ENCODE results near the gene EXD2. TPM values are rescaled to one million over a fixed set of nuclear protein-coding genes. Genes with fewer than 3 reads are reported as not detected.
A peak's percentile ranks its signal among the peaks of the same experiment; 100 is the strongest.

Gene EXD2
- total and polyA plus RNA-seq, 10 of the 15 experiments (the other 5 are each of a cell fraction or from before 2014, with no cell fraction given) = 1.0 to 12.4 (median 4.6) TPM

- ChIA-PET POLR2A (interaction anchor here (0.6 kb wide), 1 partner anchor 724 kb away, joined by 3 read pairs; no protein-coding TSS in a partner anchor), RAD21 (ENCODE audit: unreplicated experiment) (interaction anchor here (1.8 kb wide), 1 partner anchor 10 kb away, joined by 5 read pairs; no protein-coding TSS in a partner anchor), CTCF (interaction anchor here (0.7 kb wide), 1 partner anchor 79 kb away, joined by 3 read pairs; no protein-coding TSS in a partner anchor), SMC1A (ENCODE audit: uncharacterized antibody, unreplicated experiment) (no interaction called here)
- ATAC-seq (peak; percentile 40; the same call in 1 of the 3 replicates), DNase-seq (ENCODE audit: low read depth, low spot score) (no peak), FAIRE-seq (no peak)
- 2% methylated on average over 5 of the region's 5 CpGs for WGBS (ENCODE audit: insufficient coverage, insufficient replicate concordance, low lambda C conversion rate, missing lambda C conversion rate)
- no peaks in the 10 kb centered on the region for H4K20me1 ChIP-seq (ENCODE audit: control insufficient read depth, insufficient read depth)
- H3K27ac ChIP-seq (ENCODE audit: control insufficient read depth, insufficient read depth) = 0 out of 2 replicates have a peak overlapping the region, but pooled peaks have one; percentile 0
- no peaks in the 10 kb centered on the region for H3K9me3 ChIP-seq (replicated peaks; ENCODE audit: control insufficient read depth, insufficient read depth, low read length)
- no peak overlapping the region for H3K9ac ChIP-seq (ENCODE audit: control insufficient read depth, insufficient read depth, low read length)
- H3K36me3 ChIP-seq (ENCODE audit: control insufficient read depth in 2 of 2, insufficient read depth in 2 of 2, low read length in 1 of 2) = no peaks in the 10 kb centered on the region; a peak in 1 of 4 replicates
- in situ Hi-C loops (cut with MboI) = no loop called here
- peaks cover 5% of the 10 kb centered on the region; the same call in 1 of the 2 replicates for H3K4me1 ChIP-seq (ENCODE audit: control insufficient read depth, insufficient read depth, low read length)
- H2AFZ ChIP-seq (ENCODE audit: control insufficient read depth, low read depth, low read length) = peak overlapping the region; percentile 53
- no TSS peak for BruUV-seq (replicated peaks)
- no peaks in the 10 kb centered on the region for H3K79me2 ChIP-seq (ENCODE audit: control insufficient read depth, insufficient read depth, low read length)
- intact Hi-C loops (cut with micrococcal nuclease; ENCODE audit: unreplicated experiment) = no loop called here
- TF ChIP-seq ZBTB11 (CRISPR knock-in tag; IDR thresholded peaks at IDR 0.05) = no peak
- peak; percentile 58; the same call in 1 of the 2 replicates for TF ChIP-seq RUNX3 (IDR thresholded peaks at IDR 0.05; ENCODE audit: low read length)
- no peaks in the 10 kb centered on the region for H3K27me3 ChIP-seq (replicated peaks in 1 of 2; ENCODE audit: control insufficient read depth in 2 of 2, insufficient read depth in 2 of 2, low read length in 1 of 2)
- H3K4me3 ChIP-seq = peak overlapping the region; percentile 3; the same call in 1 of the 2 replicates
- peak overlapping the region; percentile 64; the same call in 1 of the 2 replicates for H3K4me2 ChIP-seq (ENCODE audit: control insufficient read depth, insufficient read depth)
Measured at GRCh38 chr14:69208666-69209065, 17.4 kb downstream of the EXD2 start.

GRCh38 chr14:69214393-69214792 is 23.1 kb downstream of the EXD2 start:
- no peaks in the 10 kb centered on the region; a peak in 1 of 4 replicates for H3K36me3 ChIP-seq (ENCODE audit: control insufficient read depth in 2 of 2, insufficient read depth in 2 of 2, low read length in 1 of 2)
- no peaks in the 10 kb centered on the region for H3K79me2 ChIP-seq (ENCODE audit: control insufficient read depth, insufficient read depth, low read length)
- H3K4me3 ChIP-seq = no peak overlapping the region
- intact Hi-C loops (cut with micrococcal nuclease; ENCODE audit: unreplicated experiment) = no loop called here
- 86% methylated on average over 2 of the region's 2 CpGs for WGBS (ENCODE audit: insufficient coverage, insufficient replicate concordance, low lambda C conversion rate, missing lambda C conversion rate)
- BruUV-seq (replicated peaks) = no TSS peak
- ChIA-PET SMC1A (ENCODE audit: uncharacterized antibody, unreplicated experiment) (interaction anchor here (1.0 kb wide), 1 partner anchor 12 kb away, joined by 4 read pairs; no protein-coding TSS in a partner anchor), RAD21 (ENCODE audit: unreplicated experiment) (no interaction called here), CTCF (no interaction called here), POLR2A (interaction anchor here (0.6 kb wide), 1 partner anchor 22 kb away, joined by 3 read pairs; no protein-coding TSS in a partner anchor)
- no peaks in the 10 kb centered on the region for H4K20me1 ChIP-seq (ENCODE audit: control insufficient read depth, insufficient read depth)
- H3K27me3 ChIP-seq (replicated peaks in 1 of 2; ENCODE audit: control insufficient read depth in 2 of 2, insufficient read depth in 2 of 2, low read length in 1 of 2) = no peaks in the 10 kb centered on the region
- H3K4me1 ChIP-seq (ENCODE audit: control insufficient read depth, insufficient read depth, low read length) = no peaks in the 10 kb centered on the region
- TF ChIP-seq NFYA (IDR thresholded peaks at IDR 0.05; ENCODE audit: borderline replicate concordance, low read depth, low read length) = no peak
- no peak for TF ChIP-seq CREB1 (IDR thresholded peaks at IDR 0.05; ENCODE audit: low read depth)
- no peak for TF ChIP-seq RCOR1 (conservative IDR thresholded peaks at IDR 0.05; ENCODE audit: low read depth, low read length)
- TF ChIP-seq, protein P1, sequence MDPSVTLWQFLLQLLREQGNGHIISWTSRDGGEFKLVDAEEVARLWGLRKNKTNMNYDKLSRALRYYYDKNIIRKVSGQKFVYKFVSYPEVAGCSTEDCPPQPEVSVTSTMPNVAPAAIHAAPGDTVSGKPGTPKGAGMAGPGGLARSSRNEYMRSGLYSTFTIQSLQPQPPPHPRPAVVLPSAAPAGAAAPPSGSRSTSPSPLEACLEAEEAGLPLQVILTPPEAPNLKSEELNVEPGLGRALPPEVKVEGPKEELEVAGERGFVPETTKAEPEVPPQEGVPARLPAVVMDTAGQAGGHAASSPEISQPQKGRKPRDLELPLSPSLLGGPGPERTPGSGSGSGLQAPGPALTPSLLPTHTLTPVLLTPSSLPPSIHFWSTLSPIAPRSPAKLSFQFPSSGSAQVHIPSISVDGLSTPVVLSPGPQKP (IDR thresholded peaks at IDR 0.05; ENCODE audit: low read depth, low read length) = no peak
- no peak for TF ChIP-seq TARDBP (IDR thresholded peaks at IDR 0.05; ENCODE audit: borderline replicate concordance)
- TF ChIP-seq ETV6 (conservative IDR thresholded peaks at IDR 0.05 in 1 of 2, IDR thresholded peaks at IDR 0.05 in 1 of 2; ENCODE audit: borderline replicate concordance in 1 of 2, low read depth in 1 of 2) = no peak
- ATAC-seq = no peak
- H3K9ac ChIP-seq (ENCODE audit: control insufficient read depth, insufficient read depth, low read length) = no peak overlapping the region
- no peak overlapping the region for H3K27ac ChIP-seq (ENCODE audit: control insufficient read depth, insufficient read depth)
- no peak for DNase-seq (ENCODE audit: low read depth, low spot score)
- no peak overlapping the region for H3K4me2 ChIP-seq (ENCODE audit: control insufficient read depth, insufficient read depth)
- no peak overlapping the region for H2AFZ ChIP-seq (ENCODE audit: control insufficient read depth, low read depth, low read length)
- FAIRE-seq = no peak
- H3K9me3 ChIP-seq (replicated peaks; ENCODE audit: control insufficient read depth, insufficient read depth, low read length) = no peaks in the 10 kb centered on the region
- in situ Hi-C loops (cut with MboI) = no loop called here
